ENCODE measurements around the gene PLEK2.

Gene PLEK2

GRCh38 chr14:67405771-67406170 lies 6.2 kb downstream of the PLEK2 start:
- DNase-seq = no peak

GRCh38 chr14:67400434-67400833 lies 11.5 kb downstream of the PLEK2 start:
- no peak for DNase-seq

- DNase-seq = no peak
These were observed 14.4 kb downstream of the PLEK2 start for GRCh38 chr14:67397536-67397935.

GRCh38 chr14:67396381-67396970 lies 15.5 kb downstream of the PLEK2 start:
- DNase-seq = no peak

- DNase-seq = no peak
These were observed 16.1 kb downstream of the PLEK2 start for GRCh38 chr14:67395876-67396189.

- DNase-seq = no peak
These were observed 16.7 kb downstream of the PLEK2 start for GRCh38 chr14:67395086-67395875.

- DNase-seq = no peak
These were observed 18.3 kb downstream of the PLEK2 start for GRCh38 chr14:67393689-67394088.

GRCh38 chr14:67392800-67393199 lies 19.2 kb downstream of the PLEK2 start:
- DNase-seq = no peak

- no peak for DNase-seq
These were observed 19.8 kb downstream of the PLEK2 start for GRCh38 chr14:67392123-67392522.

- DNase-seq = no peak
These were observed 20.7 kb downstream of the PLEK2 start for GRCh38 chr14:67391268-67391667.

GRCh38 chr14:67389811-67390534 lies 22.0 kb downstream of the PLEK2 start:
- DNase-seq = no peak

- DNase-seq = no peak
These were observed 22.7 kb downstream of the PLEK2 start for GRCh38 chr14:67389275-67389674.

GRCh38 chr14:67387195-67387594 lies 24.8 kb downstream of the PLEK2 start:
- DNase-seq = no peak

GRCh38 chr14:67385618-67386017 lies 26.3 kb downstream of the PLEK2 start:
- DNase-seq = no peak

GRCh38 chr14:67385120-67385519 lies 26.8 kb downstream of the PLEK2 start:
- no peak for DNase-seq

- no peak for DNase-seq
These were observed 34.0 kb downstream of the PLEK2 start for GRCh38 chr14:67377916-67378315.

GRCh38 chr14:67373347-67373746 lies 38.6 kb downstream of the PLEK2 start:
- DNase-seq = no peak

GRCh38 chr14:67372833-67373232 lies 39.1 kb downstream of the PLEK2 start:
- DNase-seq = no peak

GRCh38 chr14:67371247-67372148 lies 40.5 kb downstream of the PLEK2 start:
- no peak for DNase-seq

GRCh38 chr14:67370830-67371229 lies 41.1 kb downstream of the PLEK2 start:
- DNase-seq = no peak

- DNase-seq = no peak
These were observed 46.5 kb downstream of the PLEK2 start for GRCh38 chr14:67365476-67365875.

All from amygdala (tissue), 56 donors.